Upper lobe of left lung (tissue), 6 donors: ENCODE measurements around the gene ENOSF1. TPM values are rescaled to one million over a fixed set of nuclear protein-coding genes. Genes with fewer than 3 reads are reported as not detected.

Source experiments
- ATAC-seq, 2 donors: fragments of 200-7000 bp; cut with Tn5 transposase; one replicate each; pipeline ENCODE4 v1.9.1; 2022; ENCODE audit warnings: mild to moderate bottlenecking in 2 of 2, moderate library complexity in 2 of 2; ENCODE audit not compliant: low FRiP score in 2 of 2
- DNase-seq, 2 donors: peaks; one replicate each; pipeline ENCODE4 v3.0.0-alpha.2; 2019 to 2020
- H3K27ac ChIP-seq, 4 donors: fragments of 200-600 bp; sonication (generic); one replicate each; pipeline ENCODE4 v1.5.1; 2016 to 2019
- H3K27me3 ChIP-seq, 4 donors: fragments of 200-600 bp; sonication (generic); one replicate each; pipeline ENCODE4 v1.5.1; 2017 to 2019
- H3K36me3 ChIP-seq, 4 donors: fragments of 200-600 bp; sonication (generic); one replicate each; pipeline ENCODE4 v1.5.1; 2016 to 2019
- H3K4me1 ChIP-seq, 4 donors: fragments of 200-600 bp; sonication (generic); one replicate each; pipeline ENCODE4 v1.5.1; 2018 to 2019
- H3K4me3 ChIP-seq, 4 donors: fragments of 200-600 bp; sonication (generic); one replicate each; pipeline ENCODE4 v1.5.1; 2017 to 2019; ENCODE audit warnings: mild to moderate bottlenecking in 2 of 4, moderate library complexity in 1 of 4
- H3K9me3 ChIP-seq, 4 donors: fragments of 200-600 bp; sonication (generic); one replicate each; pipeline ENCODE4 v1.5.1; 2018 to 2019
- EP300 ChIP-seq, 4 donors: sonication (generic); formaldehyde crosslinking; IDR thresholded peaks; one replicate each; pipeline ENCODE4 v1.5.1; 2017; ENCODE audit warnings: antibody characterized with exemption in 4 of 4, control low read depth in 2 of 4
- POLR2A ChIP-seq, 4 donors: fragments of 450-650 bp; IDR thresholded peaks; one replicate each; pipeline ENCODE4 v1.5.1; 2016 to 2017; ENCODE audit warnings: antibody characterized with exemption in 4 of 4, mild to moderate bottlenecking in 2 of 4
- POLR2AphosphoS5 ChIP-seq, 2 donors: sonication (generic); formaldehyde crosslinking; IDR thresholded peaks; one replicate each; pipeline ENCODE4 v1.5.1; 2017; ENCODE audit warnings: antibody characterized with exemption in 2 of 2
- WGBS, 2 donors: methylation state at CpG; one replicate each; pipeline ENCODE4 v1.1.5; 2017 to 2018; 5-methylcytosine and 5-hydroxymethylcytosine counted together
- total RNA-seq, 6 donors: library from RNA; depleted of rRNA in 4 of 6; stranded (reverse); fragments of >200 nt in 4 of 6; gene quantifications; one replicate each; pipeline versions ENCODE4 v1.1.0 to v1.2.1, GENCODE V29; 2016 to 2021
- TF ChIP-seq, protein P1 (sequence below), 6 experiments: fragments of 450-650 bp in 4 of 6; fragments of 200-600 bp in 2 of 6; sonication (generic) in 2 of 6; IDR thresholded peaks; one replicate each; pipeline ENCODE4 v1.5.1; 2016 to 2019; ENCODE audit warnings: antibody characterized with exemption in 6 of 6
- donor health status: DM: no; HTN: no; CAD: no; lungs with moderate emphysema.
- donor health status: DM: no; HTN: yes; CAD: no; lungs with severe emphysema.

Gene ENOSF1
- total RNA-seq, 6 donors from 2014 or later, result 66.9 to 296 (median 105) TPM

DNA sequence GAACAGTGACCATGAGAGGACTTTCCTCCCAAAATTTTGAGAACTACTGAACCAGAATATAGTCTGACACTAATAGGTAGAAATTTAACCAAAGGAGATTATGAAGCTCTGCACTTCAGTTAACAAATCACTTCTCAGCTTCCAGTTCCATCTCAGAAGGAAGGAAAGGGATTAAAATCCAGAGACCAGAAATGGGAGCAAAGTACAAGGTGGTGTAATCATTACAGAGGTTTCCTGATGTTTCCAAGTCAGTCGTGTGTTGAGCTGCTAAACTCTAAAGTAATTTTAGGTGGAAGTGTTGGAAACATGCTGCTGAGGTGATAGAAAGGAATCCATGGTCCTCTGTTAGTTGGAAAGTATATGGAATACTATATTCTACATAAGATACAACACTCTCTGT is 44.2 kb downstream of the ENOSF1 start:
- peaks cover 0 to 34% (median 19%) of the 10 kb centered on the region in 4 donors for H3K36me3 ChIP-seq
- TF ChIP-seq, protein P1, sequence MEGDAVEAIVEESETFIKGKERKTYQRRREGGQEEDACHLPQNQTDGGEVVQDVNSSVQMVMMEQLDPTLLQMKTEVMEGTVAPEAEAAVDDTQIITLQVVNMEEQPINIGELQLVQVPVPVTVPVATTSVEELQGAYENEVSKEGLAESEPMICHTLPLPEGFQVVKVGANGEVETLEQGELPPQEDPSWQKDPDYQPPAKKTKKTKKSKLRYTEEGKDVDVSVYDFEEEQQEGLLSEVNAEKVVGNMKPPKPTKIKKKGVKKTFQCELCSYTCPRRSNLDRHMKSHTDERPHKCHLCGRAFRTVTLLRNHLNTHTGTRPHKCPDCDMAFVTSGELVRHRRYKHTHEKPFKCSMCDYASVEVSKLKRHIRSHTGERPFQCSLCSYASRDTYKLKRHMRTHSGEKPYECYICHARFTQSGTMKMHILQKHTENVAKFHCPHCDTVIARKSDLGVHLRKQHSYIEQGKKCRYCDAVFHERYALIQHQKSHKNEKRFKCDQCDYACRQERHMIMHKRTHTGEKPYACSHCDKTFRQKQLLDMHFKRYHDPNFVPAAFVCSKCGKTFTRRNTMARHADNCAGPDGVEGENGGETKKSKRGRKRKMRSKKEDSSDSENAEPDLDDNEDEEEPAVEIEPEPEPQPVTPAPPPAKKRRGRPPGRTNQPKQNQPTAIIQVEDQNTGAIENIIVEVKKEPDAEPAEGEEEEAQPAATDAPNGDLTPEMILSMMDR (IDR thresholded peaks at IDR 0.05), result no peak
- no peak for TF ChIP-seq POLR2A (IDR thresholded peaks at IDR 0.05)
- no peak for TF ChIP-seq POLR2AphosphoS5 (IDR thresholded peaks at IDR 0.05)
- no peak for TF ChIP-seq EP300 (IDR thresholded peaks at IDR 0.05)
- ATAC-seq, result no peak
- no peaks in the 10 kb centered on the region for H3K9me3 ChIP-seq
- H3K27me3 ChIP-seq, result no peaks in the 10 kb centered on the region
- H3K4me1 ChIP-seq, result no peaks in the 10 kb centered on the region
- H3K4me3 ChIP-seq, result no peak overlapping the region
- WGBS, 2 donors, result 57 to 64% methylated on average over 1 of the region's 1 CpG
- H3K27ac ChIP-seq, result no peak overlapping the region
- no peak for DNase-seq

DNA sequence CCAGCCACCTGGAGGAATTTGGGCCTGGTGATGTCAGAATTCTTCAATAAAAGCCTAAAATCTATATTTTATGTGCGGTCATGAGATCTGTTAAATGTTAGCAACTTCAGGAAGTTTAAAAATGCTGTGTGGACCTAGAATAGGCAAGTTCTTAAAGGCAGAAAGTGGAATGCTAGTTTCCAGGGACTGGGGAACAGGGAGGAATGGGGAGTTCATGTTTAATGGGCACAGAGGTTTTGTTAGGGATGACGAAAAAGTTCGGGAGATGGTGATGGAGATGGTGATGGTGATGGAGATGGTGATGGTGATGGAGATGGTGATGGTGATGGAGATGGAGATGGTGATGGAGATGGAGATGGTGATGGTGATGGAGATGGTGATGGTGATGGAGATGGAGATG is 45.8 kb downstream of the ENOSF1 start:
- H3K36me3 ChIP-seq, result peaks cover 0 to 20% (median 9%) of the 10 kb centered on the region in 4 donors
- H3K27me3 ChIP-seq, result no peaks in the 10 kb centered on the region
- TF ChIP-seq POLR2A (IDR thresholded peaks at IDR 0.05), result no peak
- TF ChIP-seq POLR2AphosphoS5 (IDR thresholded peaks at IDR 0.05), result no peak
- TF ChIP-seq EP300 (IDR thresholded peaks at IDR 0.05), result no peak
- TF ChIP-seq, protein P1 (IDR thresholded peaks at IDR 0.05), result no peak
- DNase-seq, result no peak
- no peak overlapping the region for H3K4me3 ChIP-seq
- no peak overlapping the region for H3K27ac ChIP-seq
- no peaks in the 10 kb centered on the region for H3K9me3 ChIP-seq
- 96% methylated on average over 3 of the region's 3 CpGs for WGBS, 2 donors
- no peaks in the 10 kb centered on the region for H3K4me1 ChIP-seq
- ATAC-seq, result no peak

DNA sequence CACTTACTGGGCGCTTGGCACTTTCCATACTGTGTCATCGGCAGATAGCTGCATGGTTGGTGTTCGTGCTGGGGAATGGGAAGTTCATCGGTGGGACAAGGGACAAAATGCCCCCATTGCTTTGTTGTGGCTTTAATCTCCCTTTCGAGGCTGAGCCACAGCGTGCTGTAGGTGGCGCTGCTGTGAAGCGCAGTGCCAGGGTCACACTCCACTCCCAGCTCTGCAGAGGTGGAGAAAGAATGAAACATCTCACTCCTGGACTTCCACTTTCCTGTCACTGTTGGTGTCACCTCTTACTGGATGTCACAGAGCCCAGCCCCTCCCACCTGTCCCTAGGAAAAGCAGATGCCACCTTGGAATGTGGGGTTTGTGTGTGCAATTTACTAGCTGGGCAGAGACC is 46.3 kb downstream of the ENOSF1 start:
- Histone ChIP-seq H3K27ac (no peak overlapping the region), H3K27me3 (no peaks in the 10 kb centered on the region), H3K4me3 (no peak overlapping the region), H3K36me3 (peaks cover 0 to 15% (median 5%) of the 10 kb centered on the region in 4 donors), H3K4me1 (no peaks in the 10 kb centered on the region), H3K9me3 (no peaks in the 10 kb centered on the region)
- TF ChIP-seq EP300 (IDR thresholded peaks at IDR 0.05), result no peak
- no peak for DNase-seq
- ATAC-seq, result no peak
- WGBS, 2 donors, result 94 to 97% methylated on average over 8 of the region's 8 CpGs

DNA sequence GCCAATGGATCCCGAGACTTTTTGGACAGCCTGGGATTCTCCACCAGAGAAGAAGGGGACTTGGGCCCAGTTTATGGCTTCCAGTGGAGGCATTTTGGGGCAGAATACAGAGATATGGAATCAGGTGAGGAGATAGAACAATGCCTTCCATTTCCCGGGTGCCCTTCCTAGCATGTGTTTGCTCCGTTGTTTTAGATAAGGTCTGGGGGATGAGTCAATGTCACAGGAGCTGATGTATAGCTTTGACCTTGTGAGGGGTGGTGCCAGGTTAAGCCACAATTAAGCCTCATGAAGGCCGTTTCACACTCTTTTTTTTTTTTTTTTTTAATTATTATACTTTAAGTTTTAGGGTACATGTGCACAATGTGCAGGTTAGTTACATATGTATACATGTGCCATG is 50.2 kb downstream of the ENOSF1 start:
- WGBS, 2 donors, result 95 to 96% methylated on average over 4 of the region's 4 CpGs
- H3K9me3 ChIP-seq, result no peaks in the 10 kb centered on the region
- DNase-seq (no peak), ATAC-seq (no peak)
- H3K36me3 ChIP-seq, result no peaks in the 10 kb centered on the region
- H3K4me1 ChIP-seq, result peaks cover 5 to 17% (median 10%) of the 10 kb centered on the region in 4 donors
- no peak overlapping the region for H3K27ac ChIP-seq
- H3K4me3 ChIP-seq, result no peak overlapping the region
- peaks cover 0 to 7% (median 0%) of the 10 kb centered on the region in 4 donors for H3K27me3 ChIP-seq
- TF ChIP-seq EP300 (IDR thresholded peaks at IDR 0.05), result no peak
- TF ChIP-seq POLR2AphosphoS5 (IDR thresholded peaks at IDR 0.05), result no peak
- no peak for TF ChIP-seq POLR2A (IDR thresholded peaks at IDR 0.05)
- TF ChIP-seq, protein P1 (IDR thresholded peaks at IDR 0.05), result no peak

DNA sequence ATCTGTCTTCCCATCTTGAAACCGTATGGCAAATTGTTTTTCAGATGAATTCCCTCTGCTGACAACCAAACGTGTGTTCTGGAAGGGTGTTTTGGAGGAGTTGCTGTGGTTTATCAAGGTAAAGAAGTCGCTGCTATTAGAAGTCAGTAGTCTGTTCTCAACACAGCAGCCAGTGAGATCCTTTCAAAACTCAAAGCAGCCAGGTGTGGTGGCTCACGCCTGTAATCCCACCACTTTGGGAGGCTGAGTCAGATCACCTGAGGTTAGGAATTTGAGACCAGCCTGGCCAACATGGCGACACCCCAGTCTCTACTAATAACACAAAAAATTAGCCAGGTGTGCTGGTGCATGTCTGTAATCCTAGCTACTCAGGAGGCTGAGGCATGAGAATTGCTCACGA is 52.8 kb downstream of the ENOSF1 start:
- peaks cover 5 to 21% (median 13%) of the 10 kb centered on the region in 4 donors for H3K4me1 ChIP-seq
- WGBS, 2 donors, result 93 to 97% methylated on average over 6 of the region's 6 CpGs
- DNase-seq, result no peak
- no peaks in the 10 kb centered on the region for H3K9me3 ChIP-seq
- no peak for ATAC-seq
- peaks cover 0 to 7% (median 0%) of the 10 kb centered on the region in 4 donors for H3K27me3 ChIP-seq
- H3K36me3 ChIP-seq, result no peaks in the 10 kb centered on the region
- no peak for TF ChIP-seq POLR2A (IDR thresholded peaks at IDR 0.05)
- no peak for TF ChIP-seq POLR2AphosphoS5 (IDR thresholded peaks at IDR 0.05)
- TF ChIP-seq, protein P1 (IDR thresholded peaks at IDR 0.05), result no peak
- TF ChIP-seq EP300 (IDR thresholded peaks at IDR 0.05), result no peak
- H3K27ac ChIP-seq, result no peak overlapping the region
- no peak overlapping the region for H3K4me3 ChIP-seq
